SK-N-DZ (cell line): ENCODE results near the gene FAXDC2.

Experiments
- small RNA-seq, 2 experiments: library from RNA; depleted of rRNA; stranded (forward); fragments of <200 nt; gene quantifications; one replicate each; pipeline ENCODE3, GENCODE V24; 2014

The FAXDC2 gene

Small RNA genes lying within 50 kb of the gene (small RNA-seq; reads per million reads assigned to genes)
- gene MIR378H = 0 to 0.04 reads per million in 2 experiments
